Left lung (tissue), 10 donors: ENCODE measurements around the gene MXD1. TPM values are rescaled to one million over a fixed set of nuclear protein-coding genes. Genes with fewer than 3 reads are reported as not detected.

Experiments
- ATAC-seq: fragments of 200-7000 bp; cut with Tn5 transposase; one replicate; pipeline ENCODE4 v1.9.1; 2020; ENCODE audit warnings: moderate library complexity
- DNase-seq, 4 donors: peaks; one replicate each; pipeline ENCODE4 v3.0.0-alpha.2; 2013 to 2020
- H3K27ac ChIP-seq, 2 donors: fragments of 200-600 bp; sonication (generic) in 1 of 2; one replicate each; pipeline versions ENCODE4 v1.5.0 to v1.8.0; 2020 to 2021
- H3K27me3 ChIP-seq, 2 donors: fragments of 200-600 bp; sonication (generic) in 1 of 2; one replicate each; pipeline versions ENCODE4 v1.5.0 to v1.8.0; 2020 to 2021
- H3K36me3 ChIP-seq, 2 donors: fragments of 200-600 bp; sonication (generic) in 1 of 2; one replicate each; pipeline versions ENCODE4 v1.5.0 to v1.8.0; 2020 to 2021
- H3K4me1 ChIP-seq, 2 donors: fragments of 200-600 bp; one replicate each; pipeline ENCODE4 v1.8.0; 2021
- H3K4me3 ChIP-seq, 2 donors: fragments of 200-600 bp; sonication (generic) in 1 of 2; one replicate each; pipeline versions ENCODE4 v1.5.0 to v1.8.0; 2020 to 2021; ENCODE audit warnings: mild to moderate bottlenecking in 1 of 2
- H3K9me3 ChIP-seq, 2 donors: fragments of 200-600 bp; sonication (generic) in 1 of 2; one replicate each; pipeline versions ENCODE4 v1.5.0 to v1.8.0; 2020 to 2021
- intact Hi-C, 2 donors: fragments of 100-400 bp; cut with DNase I; formaldehyde crosslinking; loops; one replicate each; pipeline versions ENCODE4 v1.11.2 to v1.14.2; 2022
- polyA plus RNA-seq, 6 donors: library from polyadenylated mRNA; unstranded; fragments of 120-200 nt; gene quantifications; one replicate each; pipeline ENCODE4 v1.2.1, GENCODE V29; 2013; ENCODE audit not compliant: insufficient read length in 6 of 6
- total RNA-seq, 2 donors: library from RNA; stranded (reverse); fragmentation: NEBNext Ultra II Directional; extraction: Animal tissue kit (Norgen Biotek cat#: 25700); gene quantifications; one replicate each; pipeline ENCODE4 v1.2.1, GENCODE V29; 2021
- TF ChIP-seq, protein P1 (sequence below), 2 donors: fragments of 200-600 bp; sonication (generic) in 1 of 2; IDR thresholded peaks; one replicate each; pipeline versions ENCODE4 v1.5.0 to v1.8.0; 2021; ENCODE audit warnings: antibody characterized with exemption in 2 of 2
- donor health status: DM: no; HTN: yes; CAD: no.
- donor health status: DM: no; HTN: no; CAD: no.

MXD1 gene
- total and polyA plus RNA-seq, 8 donors = 9.3 to 82.4 (median 12.8) TPM

DNA sequence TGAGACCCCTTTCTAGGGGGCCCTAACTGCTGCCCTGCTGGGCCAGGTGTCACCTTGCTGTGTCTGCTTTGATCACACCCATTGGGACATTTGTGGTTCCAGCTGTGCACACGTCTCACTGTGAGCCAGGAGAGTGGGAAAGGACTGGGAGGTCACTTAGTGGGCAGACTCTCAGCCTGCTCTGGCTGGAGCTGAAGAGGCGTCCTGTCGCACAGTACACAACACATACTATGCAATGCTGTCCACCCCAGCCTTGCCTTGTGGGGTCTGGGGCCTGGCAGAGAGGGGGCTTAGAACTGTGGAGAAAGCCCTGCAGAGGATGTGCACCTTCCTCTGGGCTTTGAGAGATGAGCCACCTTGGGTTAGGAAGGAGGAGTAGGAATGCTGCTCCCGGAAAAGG is 71.8 kb downstream of the MXD1 start:
- H3K27me3 ChIP-seq = no peaks in the 10 kb centered on the region
- H3K27ac ChIP-seq = peak overlapping the region in 1 of 2 donors; percentile 91
- DNase-seq (no peak), ATAC-seq (no peak)
- H3K36me3 ChIP-seq = no peaks in the 10 kb centered on the region
- H3K9me3 ChIP-seq = no peaks in the 10 kb centered on the region
- TF ChIP-seq, protein P1, sequence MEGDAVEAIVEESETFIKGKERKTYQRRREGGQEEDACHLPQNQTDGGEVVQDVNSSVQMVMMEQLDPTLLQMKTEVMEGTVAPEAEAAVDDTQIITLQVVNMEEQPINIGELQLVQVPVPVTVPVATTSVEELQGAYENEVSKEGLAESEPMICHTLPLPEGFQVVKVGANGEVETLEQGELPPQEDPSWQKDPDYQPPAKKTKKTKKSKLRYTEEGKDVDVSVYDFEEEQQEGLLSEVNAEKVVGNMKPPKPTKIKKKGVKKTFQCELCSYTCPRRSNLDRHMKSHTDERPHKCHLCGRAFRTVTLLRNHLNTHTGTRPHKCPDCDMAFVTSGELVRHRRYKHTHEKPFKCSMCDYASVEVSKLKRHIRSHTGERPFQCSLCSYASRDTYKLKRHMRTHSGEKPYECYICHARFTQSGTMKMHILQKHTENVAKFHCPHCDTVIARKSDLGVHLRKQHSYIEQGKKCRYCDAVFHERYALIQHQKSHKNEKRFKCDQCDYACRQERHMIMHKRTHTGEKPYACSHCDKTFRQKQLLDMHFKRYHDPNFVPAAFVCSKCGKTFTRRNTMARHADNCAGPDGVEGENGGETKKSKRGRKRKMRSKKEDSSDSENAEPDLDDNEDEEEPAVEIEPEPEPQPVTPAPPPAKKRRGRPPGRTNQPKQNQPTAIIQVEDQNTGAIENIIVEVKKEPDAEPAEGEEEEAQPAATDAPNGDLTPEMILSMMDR (IDR thresholded peaks at IDR 0.05) = no peak
- H3K4me1 ChIP-seq = peaks cover 0 to 33% of the 10 kb centered on the region in 2 donors
- intact Hi-C loops = no loop called here
- no peak overlapping the region for H3K4me3 ChIP-seq

DNA sequence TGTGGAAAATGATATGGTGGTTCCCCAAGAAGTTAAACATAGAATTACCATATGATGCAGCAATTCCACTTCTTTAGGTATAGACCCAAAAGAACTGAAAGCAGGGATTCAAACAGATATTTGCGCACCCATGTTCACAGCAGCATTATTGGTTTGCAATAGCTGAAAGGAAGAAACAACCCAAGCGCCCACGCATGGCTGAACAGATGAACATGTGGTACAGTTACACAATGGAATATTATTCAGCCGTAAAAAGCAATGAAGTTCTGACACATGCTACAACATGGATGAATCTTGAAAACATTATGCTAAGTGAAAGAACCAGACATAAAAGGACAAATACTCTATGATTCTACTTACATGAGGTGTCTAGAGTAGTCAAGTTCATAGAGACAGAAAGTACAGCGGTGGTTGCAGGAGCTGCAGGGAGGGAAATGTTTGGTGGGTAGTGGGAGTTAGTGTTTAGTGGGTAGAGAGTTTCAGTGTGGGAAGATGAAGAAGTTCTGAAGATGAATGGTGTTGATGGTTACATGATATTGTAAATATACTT is 73.3 kb downstream of the MXD1 start:
- Histone ChIP-seq H3K27ac (no peak overlapping the region), H3K9me3 (no peaks in the 10 kb centered on the region), H3K27me3 (no peaks in the 10 kb centered on the region), H3K4me3 (no peak overlapping the region), H3K4me1 (peaks cover 0 to 28% of the 10 kb centered on the region in 2 donors), H3K36me3 (peaks cover 0 to 4% of the 10 kb centered on the region in 2 donors)
- ATAC-seq (no peak), DNase-seq (no peak)
- TF ChIP-seq, protein P1 (IDR thresholded peaks at IDR 0.05) = no peak
- intact Hi-C loops = no loop called here

DNA sequence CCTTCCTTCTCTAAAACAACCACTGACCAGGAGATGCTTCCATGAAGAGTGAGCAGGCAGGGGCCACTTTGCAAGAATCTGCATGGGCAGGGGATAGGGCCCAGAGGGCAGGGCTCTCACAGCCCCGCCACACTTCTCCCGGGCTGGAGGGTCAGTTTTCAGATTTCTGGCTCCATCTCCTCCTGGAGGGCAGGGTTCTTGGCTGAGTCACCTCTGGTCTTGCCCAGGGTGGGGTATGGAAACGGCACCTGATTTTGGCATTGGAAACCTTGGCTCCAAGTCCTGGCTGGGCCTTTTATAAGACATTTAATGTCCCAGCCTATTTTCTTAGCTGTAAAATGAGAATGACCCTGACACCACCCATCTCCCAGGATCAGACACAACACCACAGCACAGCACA is 74.1 kb downstream of the MXD1 start:
- Histone ChIP-seq H3K4me3 (no peak overlapping the region), H3K27ac (no peak overlapping the region), H3K36me3 (peaks cover 0 to 8% of the 10 kb centered on the region in 2 donors), H3K27me3 (no peaks in the 10 kb centered on the region), H3K9me3 (no peaks in the 10 kb centered on the region), H3K4me1 (peaks cover 0 to 20% of the 10 kb centered on the region in 2 donors)
- intact Hi-C loops = no loop called here
- TF ChIP-seq, protein P1 (IDR thresholded peaks at IDR 0.05) = no peak
- DNase-seq (no peak), ATAC-seq (no peak)

DNA sequence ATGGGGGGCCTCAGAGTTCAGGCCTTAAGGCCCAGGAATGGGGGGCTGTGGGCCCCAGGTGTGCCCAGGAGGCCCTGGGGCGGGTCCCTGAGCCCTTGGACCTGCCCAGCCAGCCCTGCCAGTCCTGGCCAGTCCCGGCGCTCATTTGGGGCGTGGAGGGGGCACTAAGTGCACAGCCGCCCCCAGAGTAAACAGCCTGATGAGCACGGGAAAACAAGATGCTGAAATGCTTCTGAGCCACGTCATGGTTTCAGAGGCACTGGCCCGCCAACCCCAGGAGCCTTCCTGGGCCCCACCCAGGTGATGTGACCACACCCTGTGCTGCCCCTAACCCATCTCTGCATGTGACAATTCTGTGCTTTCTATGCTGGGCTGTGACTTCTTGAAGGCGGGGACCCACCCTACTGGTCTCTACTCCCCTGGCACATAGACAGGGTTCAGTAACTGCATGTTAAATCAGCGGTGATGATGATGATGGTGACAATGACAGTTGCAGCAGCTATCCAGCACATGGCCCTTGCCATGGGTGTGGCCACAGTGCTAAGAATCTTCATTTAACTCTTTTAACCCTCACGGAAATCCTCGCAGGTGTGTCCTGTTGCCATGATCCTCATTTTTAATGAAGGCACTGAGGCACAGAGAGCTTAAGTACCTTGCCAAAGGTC is 74.7 kb downstream of the MXD1 start:
- no peak overlapping the region for H3K27ac ChIP-seq
- H3K4me1 ChIP-seq = peaks cover 0 to 14% of the 10 kb centered on the region in 2 donors
- DNase-seq (no peak), ATAC-seq (no peak)
- peaks cover 0 to 8% of the 10 kb centered on the region in 2 donors for H3K36me3 ChIP-seq
- no peak overlapping the region for H3K4me3 ChIP-seq
- H3K27me3 ChIP-seq = no peaks in the 10 kb centered on the region
- H3K9me3 ChIP-seq = no peaks in the 10 kb centered on the region
- TF ChIP-seq, protein P1 (IDR thresholded peaks at IDR 0.05) = no peak
- intact Hi-C loops = no loop called here

Other genes with a start within 250 kb of the MXD1 start
- 100 to 1,000 TPM; 162 to 217 TPM for gene ANXA4, start 173.0 kb upstream of the MXD1 start, total RNA-seq
- 10 to 100 TPM; 74.9 to 94.1 (median 82.6) TPM for gene ANXA4, start 173.0 kb upstream of the MXD1 start, polyA plus RNA-seq
- gene GMCL1, start 85.4 kb upstream of the MXD1 start, total RNA-seq = 10 to 100 TPM; 15.3 to 19.4 TPM
- gene GMCL1, start 85.4 kb upstream of the MXD1 start, polyA plus RNA-seq = 10 to 100 TPM; 22.7 to 27.0 (median 25.7) TPM
- 10 to 100 TPM; 37.1 to 39.1 TPM for gene SNRNP27, start 21.2 kb upstream of the MXD1 start, total RNA-seq
- 10 to 100 TPM; 64.5 to 76.8 (median 67.2) TPM for gene SNRNP27, start 21.2 kb upstream of the MXD1 start, polyA plus RNA-seq
- gene ASPRV1, start 46.5 kb downstream of the MXD1 start, total RNA-seq = 1 to 10 TPM in 1 of 2 donors, under 1 TPM in 1; 0.73 to 1.2 TPM
- gene ASPRV1, start 46.5 kb downstream of the MXD1 start, polyA plus RNA-seq = 1 to 10 TPM; 2.4 to 4.2 (median 3.3) TPM
- gene PCBP1, start 172.4 kb downstream of the MXD1 start, total RNA-seq = 100 to 1,000 TPM; 297 to 404 TPM
- gene PCBP1, start 172.4 kb downstream of the MXD1 start, polyA plus RNA-seq = 100 to 1,000 TPM; 172 to 271 (median 218) TPM